Measurements from ENCODE around the gene GTSE1.

The GTSE1 gene

GRCh38 chr22:46296257-46297150 is at the start of gene GTSE1:
TSS of gene GTSE1 (plus strand) at chr22:46296870. CDS start at chr22:46297401, 531 bp downstream.
- peaks cover 16% of the 10 kb centered on the region for H3K36me3 ChIP-seq (ENCODE audit: insufficient read depth, low read length)
- no peaks in the 10 kb centered on the region for H3K27me3 ChIP-seq (ENCODE audit: control insufficient read depth in 1 of 2, insufficient read depth in 2 of 2, low read length in 2 of 2)
- no peaks in the 10 kb centered on the region for H3K9me3 ChIP-seq (ENCODE audit: low read length)
- peak within 1 kb of the TSS; percentile 88 for H3K27ac ChIP-seq (ENCODE audit: low read depth, low read length)
- H3K4me3 ChIP-seq (ENCODE audit: low read depth in 1 of 2, low read length in 2 of 2), result peak within 1 kb of the TSS; percentile 45 to 72
- peaks cover 17% of the 10 kb centered on the region for H3K4me1 ChIP-seq (ENCODE audit: insufficient read depth, low read length)
- H3K9ac ChIP-seq (ENCODE audit: low read length), result peak within 1 kb of the TSS; percentile 50

GRCh38 chr22:46247443-46247975 is 49.2 kb upstream of the GTSE1 start:
- Histone ChIP-seq H3K9ac (ENCODE audit: low read length) (no peak overlapping the region), H3K27me3 (ENCODE audit: control insufficient read depth in 1 of 2, insufficient read depth in 2 of 2, low read length in 2 of 2) (no peaks in the 10 kb centered on the region), H3K36me3 (ENCODE audit: insufficient read depth, low read length) (peaks cover 10% of the 10 kb centered on the region), H3K9me3 (ENCODE audit: low read length) (no peaks in the 10 kb centered on the region), H3K27ac (ENCODE audit: low read depth, low read length) (no peak overlapping the region), H3K4me3 (ENCODE audit: low read depth in 1 of 2, low read length in 2 of 2) (no peak overlapping the region), H3K4me1 (ENCODE audit: insufficient read depth, low read length) (peaks cover 21% of the 10 kb centered on the region)

GRCh38 chr22:46250035-46250782 is 46.5 kb upstream of the GTSE1 start, which contains the start of gene CDPF1:
TSS of gene CDPF1 (minus strand) at chr22:46250293. CDS start at chr22:46248284, 2,009 bp downstream.
- no peaks in the 10 kb centered on the region for H3K9me3 ChIP-seq (ENCODE audit: low read length)
- H3K27ac ChIP-seq (ENCODE audit: low read depth, low read length), result peak within 1 kb of the TSS; percentile 84
- H3K4me1 ChIP-seq (ENCODE audit: insufficient read depth, low read length), result peaks cover 19% of the 10 kb centered on the region
- peak within 1 kb of the TSS; percentile 76 to 88 for H3K4me3 ChIP-seq (ENCODE audit: low read depth in 1 of 2, low read length in 2 of 2)
- H3K27me3 ChIP-seq (ENCODE audit: control insufficient read depth in 1 of 2, insufficient read depth in 2 of 2, low read length in 2 of 2), result no peaks in the 10 kb centered on the region
- H3K9ac ChIP-seq (ENCODE audit: low read length), result peak within 1 kb of the TSS; percentile 61
- H3K36me3 ChIP-seq (ENCODE audit: insufficient read depth, low read length), result no peaks in the 10 kb centered on the region

- H3K27me3 ChIP-seq (ENCODE audit: control insufficient read depth in 1 of 2, insufficient read depth in 2 of 2, low read length in 2 of 2), result no peaks in the 10 kb centered on the region
- H3K4me3 ChIP-seq (ENCODE audit: low read depth in 1 of 2, low read length in 2 of 2), result peak overlapping the region; percentile 76 to 88
- no peaks in the 10 kb centered on the region for H3K9me3 ChIP-seq (ENCODE audit: low read length)
- H3K27ac ChIP-seq (ENCODE audit: low read depth, low read length), result peak overlapping the region; percentile 84
- H3K9ac ChIP-seq (ENCODE audit: low read length), result peak overlapping the region; percentile 14
- H3K36me3 ChIP-seq (ENCODE audit: insufficient read depth, low read length), result no peaks in the 10 kb centered on the region
- peaks cover 13% of the 10 kb centered on the region for H3K4me1 ChIP-seq (ENCODE audit: insufficient read depth, low read length)
Measured at GRCh38 chr22:46250783-46251125, 45.9 kb upstream of the GTSE1 start.

- peak overlapping the region; percentile 14 for H3K9ac ChIP-seq (ENCODE audit: low read length)
- H3K27ac ChIP-seq (ENCODE audit: low read depth, low read length), result peak overlapping the region; percentile 84
- H3K4me3 ChIP-seq (ENCODE audit: low read depth in 1 of 2, low read length in 2 of 2), result peak overlapping the region; percentile 76 to 88
- H3K9me3 ChIP-seq (ENCODE audit: low read length), result no peaks in the 10 kb centered on the region
- no peaks in the 10 kb centered on the region for H3K27me3 ChIP-seq (ENCODE audit: control insufficient read depth in 1 of 2, insufficient read depth in 2 of 2, low read length in 2 of 2)
- H3K36me3 ChIP-seq (ENCODE audit: insufficient read depth, low read length), result no peaks in the 10 kb centered on the region
- peaks cover 12% of the 10 kb centered on the region for H3K4me1 ChIP-seq (ENCODE audit: insufficient read depth, low read length)
Measured at GRCh38 chr22:46251266-46251665, 45.4 kb upstream of the GTSE1 start.

- Histone ChIP-seq H3K27ac (ENCODE audit: low read depth, low read length) (no peak overlapping the region), H3K9ac (ENCODE audit: low read length) (no peak overlapping the region), H3K36me3 (ENCODE audit: insufficient read depth, low read length) (no peaks in the 10 kb centered on the region), H3K27me3 (ENCODE audit: control insufficient read depth in 1 of 2, insufficient read depth in 2 of 2, low read length in 2 of 2) (no peaks in the 10 kb centered on the region), H3K4me3 (ENCODE audit: low read depth in 1 of 2, low read length in 2 of 2) (no peak overlapping the region), H3K9me3 (ENCODE audit: low read length) (no peaks in the 10 kb centered on the region), H3K4me1 (ENCODE audit: insufficient read depth, low read length) (peaks cover 12% of the 10 kb centered on the region)
Measured at GRCh38 chr22:46251816-46252380, 44.8 kb upstream of the GTSE1 start.

- H3K9ac ChIP-seq (ENCODE audit: low read length), result no peak overlapping the region
- no peaks in the 10 kb centered on the region for H3K9me3 ChIP-seq (ENCODE audit: low read length)
- H3K36me3 ChIP-seq (ENCODE audit: insufficient read depth, low read length), result no peaks in the 10 kb centered on the region
- peaks cover under 1% of the 10 kb centered on the region for H3K4me1 ChIP-seq (ENCODE audit: insufficient read depth, low read length)
- no peak overlapping the region for H3K27ac ChIP-seq (ENCODE audit: low read depth, low read length)
- H3K27me3 ChIP-seq (ENCODE audit: control insufficient read depth in 1 of 2, insufficient read depth in 2 of 2, low read length in 2 of 2), result no peaks in the 10 kb centered on the region
- no peak overlapping the region for H3K4me3 ChIP-seq (ENCODE audit: low read depth in 1 of 2, low read length in 2 of 2)
Measured at GRCh38 chr22:46256358-46256958, 40.2 kb upstream of the GTSE1 start.

- no peak overlapping the region for H3K4me3 ChIP-seq (ENCODE audit: low read depth in 1 of 2, low read length in 2 of 2)
- no peaks in the 10 kb centered on the region for H3K9me3 ChIP-seq (ENCODE audit: low read length)
- H3K9ac ChIP-seq (ENCODE audit: low read length), result no peak overlapping the region
- no peaks in the 10 kb centered on the region for H3K27me3 ChIP-seq (ENCODE audit: control insufficient read depth in 1 of 2, insufficient read depth in 2 of 2, low read length in 2 of 2)
- no peak overlapping the region for H3K27ac ChIP-seq (ENCODE audit: low read depth, low read length)
- no peaks in the 10 kb centered on the region for H3K36me3 ChIP-seq (ENCODE audit: insufficient read depth, low read length)
- H3K4me1 ChIP-seq (ENCODE audit: insufficient read depth, low read length), result no peaks in the 10 kb centered on the region
Measured at GRCh38 chr22:46259374-46259773, 37.3 kb upstream of the GTSE1 start.

- Histone ChIP-seq H3K9me3 (ENCODE audit: low read length) (no peaks in the 10 kb centered on the region), H3K36me3 (ENCODE audit: insufficient read depth, low read length) (no peaks in the 10 kb centered on the region), H3K27ac (ENCODE audit: low read depth, low read length) (no peak overlapping the region), H3K9ac (ENCODE audit: low read length) (no peak overlapping the region), H3K4me1 (ENCODE audit: insufficient read depth, low read length) (no peaks in the 10 kb centered on the region), H3K27me3 (ENCODE audit: control insufficient read depth in 1 of 2, insufficient read depth in 2 of 2, low read length in 2 of 2) (no peaks in the 10 kb centered on the region), H3K4me3 (ENCODE audit: low read depth in 1 of 2, low read length in 2 of 2) (no peak overlapping the region)
Measured at GRCh38 chr22:46260038-46260437, 36.6 kb upstream of the GTSE1 start.

- no peaks in the 10 kb centered on the region for H3K4me1 ChIP-seq (ENCODE audit: insufficient read depth, low read length)
- no peaks in the 10 kb centered on the region for H3K9me3 ChIP-seq (ENCODE audit: low read length)
- H3K36me3 ChIP-seq (ENCODE audit: insufficient read depth, low read length), result no peaks in the 10 kb centered on the region
- no peaks in the 10 kb centered on the region for H3K27me3 ChIP-seq (ENCODE audit: control insufficient read depth in 1 of 2, insufficient read depth in 2 of 2, low read length in 2 of 2)
- no peak overlapping the region for H3K9ac ChIP-seq (ENCODE audit: low read length)
- H3K4me3 ChIP-seq (ENCODE audit: low read depth in 1 of 2, low read length in 2 of 2), result peak overlapping the region in 1 of 2 donors; percentile 16
- H3K27ac ChIP-seq (ENCODE audit: low read depth, low read length), result no peak overlapping the region
Measured at GRCh38 chr22:46262449-46263215, 34.0 kb upstream of the GTSE1 start.

Measured in muscle layer of colon (tissue), 2 donors.